Retina (tissue), 1 donor: ENCODE data around the gene FAM53B.
A peak's percentile ranks its signal among the peaks of the same experiment; 100 is the strongest.

Experiments used
- DNase-seq: peaks from one replicate; pipeline ENCODE4 v3.0.0-alpha.2; 2016

The FAM53B gene

GRCh38 chr10:124694481-124695220 is 49.5 kb downstream of the FAM53B start:
- DNase-seq, result no peak

GRCh38 chr10:124693801-124694416 is 50.3 kb downstream of the FAM53B start:
- no peak for DNase-seq

GRCh38 chr10:124693396-124693795 is 50.8 kb downstream of the FAM53B start:
- no peak for DNase-seq

GRCh38 chr10:124692100-124692446 is 52.1 kb downstream of the FAM53B start:
- DNase-seq, result no peak

- DNase-seq, result no peak
These were observed 52.6 kb downstream of the FAM53B start for GRCh38 chr10:124691421-124692099.

GRCh38 chr10:124691002-124691401 is 53.2 kb downstream of the FAM53B start:
- no peak for DNase-seq

GRCh38 chr10:124689911-124690498 is 54.2 kb downstream of the FAM53B start:
- no peak for DNase-seq

- DNase-seq, result no peak
These were observed 55.1 kb downstream of the FAM53B start for GRCh38 chr10:124688889-124689670.

GRCh38 chr10:124688386-124688785 is 55.8 kb downstream of the FAM53B start:
- no peak for DNase-seq

GRCh38 chr10:124686707-124687376 is 57.3 kb downstream of the FAM53B start:
- DNase-seq, result no peak

- no peak for DNase-seq
These were observed 58.9 kb downstream of the FAM53B start for GRCh38 chr10:124685261-124685660.

- no peak for DNase-seq
These were observed 60.4 kb downstream of the FAM53B start for GRCh38 chr10:124683814-124684213.

GRCh38 chr10:124681626-124682552 is 62.3 kb downstream of the FAM53B start:
- no peak for DNase-seq

GRCh38 chr10:124681091-124681490 is 63.1 kb downstream of the FAM53B start:
- no peak for DNase-seq

GRCh38 chr10:124680675-124681074 is 63.5 kb downstream of the FAM53B start:
- DNase-seq, result no peak

GRCh38 chr10:124679401-124679800 is 64.8 kb downstream of the FAM53B start:
- no peak for DNase-seq

GRCh38 chr10:124678557-124679240 is 65.5 kb downstream of the FAM53B start:
- no peak for DNase-seq

GRCh38 chr10:124677749-124678556 is 66.2 kb downstream of the FAM53B start:
- DNase-seq, result no peak

- DNase-seq, result peak; percentile 46
These were observed 66.9 kb downstream of the FAM53B start for GRCh38 chr10:124677293-124677699.
